K562 (cell line): ENCODE results near the gene CNPY4. TPM values are rescaled to one million over a fixed set of nuclear protein-coding genes. Genes with fewer than 3 reads are reported as not detected.

Source experiments
- ARID2 ChIP-seq: fragments of 450-650 bp; IDR thresholded peaks from 2 replicates; pipeline ENCODE4 v1.6.1; 2017; ENCODE audit warnings: antibody characterized with exemption, mild to moderate bottlenecking
- GTF3C2 ChIP-seq: IDR thresholded peaks from 3 replicates; pipeline ENCODE4 v1.6.1; 2011; ENCODE audit warnings: borderline replicate concordance, mild to moderate bottlenecking, moderate library complexity; ENCODE audit not compliant: insufficient read length; ENCODE audit errors: extremely low read depth
- HDAC8 ChIP-seq: fragments of 450-650 bp; IDR thresholded peaks from 2 replicates; pipeline ENCODE4 v1.6.1; 2016; ENCODE audit warnings: mild to moderate bottlenecking, missing genetic modification characterization, moderate library complexity, missing compliant biosample characterization
- HNRNPL ChIP-seq: fragments of 200-400 bp; formaldehyde crosslinking; IDR thresholded peaks from 2 replicates; pipeline ENCODE4 v1.6.1; 2017; ENCODE audit warnings: low read depth, mild to moderate bottlenecking, low read length
- MED1 ChIP-seq: sonication (generic); formaldehyde crosslinking; IDR thresholded peaks from 2 replicates; pipeline ENCODE4 v1.8.1; 2023; ENCODE audit warnings: missing genetic modification reagents, borderline replicate concordance
- MYNN ChIP-seq, 2 experiments: sonication (generic); formaldehyde crosslinking in 1 of 2; IDR thresholded peaks; 2 replicates each; pipeline versions ENCODE4 v1.5.0 to v1.6.1; 2016 to 2020; ENCODE audit warnings: antibody characterized with exemption in 1 of 2, missing genetic modification reagents in 1 of 2
- NR2C2 ChIP-seq, 2 experiments: fragments of 200-800 bp in 1 of 2; sonication (Bioruptor generic) in 1 of 2; sonication (generic) in 1 of 2; formaldehyde crosslinking in 1 of 2; IDR thresholded peaks; 2 replicates each; pipeline versions ENCODE4 v1.6.1 to v1.8.0; 2016 to 2022; ENCODE audit warnings: mild to moderate bottlenecking in 1 of 2, missing compliant biosample characterization in 1 of 2, missing genetic modification characterization in 1 of 2, missing genetic modification reagents in 1 of 2
- NRF1 ChIP-seq, 2 experiments: fragments of 450-650 bp; IDR thresholded peaks in 1 of 2; conservative IDR thresholded peaks in 1 of 2; 2 replicates each; pipeline ENCODE4 v1.6.1; 2014; ENCODE audit warnings: mild to moderate bottlenecking in 2 of 2
- PATZ1 ChIP-seq: fragments of 250-450 bp; sonication (Bioruptor Pico); IDR thresholded peaks from 2 replicates; pipeline ENCODE4 v1.5.0; 2020; ENCODE audit warnings: mild to moderate bottlenecking, borderline replicate concordance
- PYGO2 ChIP-seq: fragments of 450-650 bp; IDR thresholded peaks from 2 replicates; pipeline ENCODE4 v1.6.1; 2016; ENCODE audit warnings: mild to moderate bottlenecking, missing genetic modification characterization, moderate library complexity, missing compliant biosample characterization
- SIX5 ChIP-seq, 2 experiments: IDR thresholded peaks; 2 replicates each; pipeline ENCODE4 v1.6.1; 2011; ENCODE audit warnings: low read length in 2 of 2, borderline replicate concordance in 1 of 2, low read depth in 1 of 2, mild to moderate bottlenecking in 1 of 2, moderate library complexity in 1 of 2; ENCODE audit not compliant: insufficient read depth in 1 of 2
- SNIP1 ChIP-seq: fragments of 450-650 bp; IDR thresholded peaks from 2 replicates; pipeline ENCODE4 v1.7.1; 2017; ENCODE audit warnings: low read depth, mild to moderate bottlenecking
- SP2 ChIP-seq: IDR thresholded peaks from 2 replicates; pipeline ENCODE4 v1.6.1; 2011; ENCODE audit warnings: mild to moderate bottlenecking, low read depth, low read length, moderate library complexity; ENCODE audit not compliant: poor library complexity, severe bottlenecking; ENCODE audit errors: extremely low read depth
- TBL1XR1 ChIP-seq, 2 experiments: IDR thresholded peaks; 2 replicates each; pipeline ENCODE4 v1.6.1; 2012; ENCODE audit warnings: improper control_type of control experiment in 2 of 2, low read length in 2 of 2, mild to moderate bottlenecking in 1 of 2
- ZKSCAN8 ChIP-seq: fragments of 200-800 bp; sonication (Bioruptor generic); IDR thresholded peaks from 2 replicates; pipeline ENCODE4 v1.6.1; 2016; ENCODE audit warnings: missing genetic modification characterization, missing compliant biosample characterization
- polyA plus RNA-seq, 8 experiments: library from polyadenylated mRNA; depleted of rRNA in 4 of 8; stranded (reverse) in 5 of 8; unstranded in 3 of 8; fragments of >200 nt; fragmentation: Nextera tagmentation in 2 of 8; fragmentation: Illumina TruSeq in 1 of 8; extraction: Ambion mirVana in 2 of 8; extraction: Trizol in 1 of 8; gene quantifications; 2 replicates each; pipeline versions ENCODE4 v1.2.1 to v1.2.3, GENCODE V29; 2011 to 2014; ENCODE audit warnings: inconsistent platforms in 1 of 8, missing spikeins in 1 of 8
- total RNA-seq, 7 experiments: library from RNA; depleted of rRNA in 6 of 7; stranded (reverse); fragments of >200 nt in 6 of 7; fragmentation: Illumina TruSeq in 2 of 7; extraction: Trizol in 2 of 7; gene quantifications; 2 replicates each; pipeline versions ENCODE4 v1.2.1 to v1.2.3, GENCODE V29; 2011 to 2021; ENCODE audit warnings: low replicate concordance in 1 of 7
- TF ChIP-seq, protein P1 (sequence below): fragments of 450-650 bp; IDR thresholded peaks from 2 replicates; pipeline ENCODE4 v1.6.1; 2016; ENCODE audit warnings: missing biosample characterization, missing genetic modification characterization

Gene CNPY4
- total and polyA plus RNA-seq, 9 of the 15 experiments (the other 6 are each of a cell fraction or from before 2014, with no cell fraction given) = 1.9 to 11.2 (median 7.0) TPM

DNA sequence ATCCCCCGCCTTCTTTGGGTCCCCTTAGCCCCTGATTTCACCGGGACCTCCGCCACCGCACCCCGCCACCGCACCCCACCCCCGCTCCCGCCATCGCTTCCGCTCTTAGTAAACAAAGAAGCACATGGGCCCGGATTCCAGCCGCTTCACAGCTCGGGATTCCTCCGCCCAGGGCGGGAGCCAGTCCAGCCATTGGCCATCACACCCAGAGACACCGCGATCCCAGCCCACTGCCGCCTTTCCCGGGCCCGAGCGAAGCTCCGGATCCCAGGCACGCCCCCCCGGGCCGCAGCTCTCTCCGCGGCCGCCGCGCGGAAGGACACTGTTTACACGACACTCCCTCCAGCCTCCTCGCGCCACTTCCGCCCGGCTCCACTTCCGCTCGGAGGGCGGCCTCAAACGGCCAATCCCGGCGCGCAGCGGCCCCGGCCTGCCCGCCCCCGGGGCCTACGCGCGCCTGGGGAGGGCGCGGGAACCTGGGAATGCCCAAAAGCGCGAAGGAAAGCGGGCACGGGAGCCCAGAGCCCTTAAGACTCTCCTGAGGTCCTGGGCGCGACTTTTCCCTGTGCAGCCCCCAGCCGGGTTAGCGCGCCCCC, 18.9 kb upstream of the CNPY4 start (continued):
- TF ChIP-seq MYNN (IDR thresholded peaks at IDR 0.05) = no peak
- no peak for TF ChIP-seq MYNN (CRISPR knock-in tag; IDR thresholded peaks at IDR 0.05)
- TF ChIP-seq ZKSCAN8 (CRISPR knock-in tag) = no peak
- peak; percentile 49 to 63; a peak in 3 of 4 replicates for TF ChIP-seq NRF1 (conservative IDR thresholded peaks at IDR 0.05 in 1 of 2, IDR thresholded peaks at IDR 0.05 in 1 of 2)
- TF ChIP-seq HDAC8 (tag) = no peak
- TF ChIP-seq PYGO2 (tag) = peak; percentile 36; the same call in 1 of the 2 replicates
- peak; percentile 48 for TF ChIP-seq SP2
- TF ChIP-seq, protein P1, sequence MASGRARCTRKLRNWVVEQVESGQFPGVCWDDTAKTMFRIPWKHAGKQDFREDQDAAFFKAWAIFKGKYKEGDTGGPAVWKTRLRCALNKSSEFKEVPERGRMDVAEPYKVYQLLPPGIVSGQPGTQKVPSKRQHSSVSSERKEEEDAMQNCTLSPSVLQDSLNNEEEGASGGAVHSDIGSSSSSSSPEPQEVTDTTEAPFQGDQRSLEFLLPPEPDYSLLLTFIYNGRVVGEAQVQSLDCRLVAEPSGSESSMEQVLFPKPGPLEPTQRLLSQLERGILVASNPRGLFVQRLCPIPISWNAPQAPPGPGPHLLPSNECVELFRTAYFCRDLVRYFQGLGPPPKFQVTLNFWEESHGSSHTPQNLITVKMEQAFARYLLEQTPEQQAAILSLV (tag) = no peak
- no peak; the same call in 1 of the 2 replicates for TF ChIP-seq NR2C2 (CRISPR knock-in tag; IDR thresholded peaks at IDR 0.05)
- peak; percentile 68; the same call in 1 of the 2 replicates for TF ChIP-seq NR2C2 (tag; IDR thresholded peaks at IDR 0.05)
- no peak for TF ChIP-seq MED1 (CRISPR knock-in tag)
- TF ChIP-seq GTF3C2 = no peak
- TF ChIP-seq PATZ1 (CRISPR knock-in tag) = 0 out of 2 replicates have a peak, but pooled peaks have one; percentile 49
- TF ChIP-seq TBL1XR1 (IDR thresholded peaks at IDR 0.05; ENCODE audit: low read length in 2 of 2) = peak in 1 of 2 experiments; percentile 63; a peak in 2 of 4 replicates
- TF ChIP-seq SIX5 (IDR thresholded peaks at IDR 0.05; ENCODE audit: borderline replicate concordance in 1 of 2, insufficient read depth in 1 of 2, low read depth in 1 of 2, low read length in 2 of 2) = no peak
- TF ChIP-seq SNIP1 = no peak
- no peak for TF ChIP-seq HNRNPL
- no peak for TF ChIP-seq ARID2
